SJCRH30 (cell line): ENCODE results near the gene SLC35D3. TPM values are rescaled to one million over a fixed set of nuclear protein-coding genes. Genes with fewer than 3 reads are reported as not detected.
"Not testable (repeated sequence)": the region's sequence is repeated elsewhere in the genome, so short reads cannot be mapped to it uniquely, and the experiment has no call there.

Experiments used
- DNase-seq, 2 experiments: peaks; one replicate each; pipeline ENCODE4 v3.0.0-alpha.2; 2015 to 2020
- H3K27ac ChIP-seq: fragments of 250-450 bp; sonication (Bioruptor Pico); 2 replicates; pipeline ENCODE4 v1.5.1; 2020; ENCODE audit warnings: mild to moderate bottlenecking, moderate library complexity
- H3K27me3 ChIP-seq: fragments of 250-450 bp; sonication (Bioruptor Pico); 2 replicates; pipeline ENCODE4 v1.5.1; 2020; ENCODE audit warnings: mild to moderate bottlenecking, moderate library complexity
- H3K36me3 ChIP-seq: fragments of 250-450 bp; sonication (Bioruptor Pico); 2 replicates; pipeline ENCODE4 v1.5.1; 2020; ENCODE audit warnings: mild to moderate bottlenecking, moderate library complexity
- H3K4me1 ChIP-seq: fragments of 250-450 bp; sonication (Bioruptor Pico); 2 replicates; pipeline ENCODE4 v1.5.1; 2020; ENCODE audit warnings: mild to moderate bottlenecking, moderate library complexity
- H3K4me3 ChIP-seq: fragments of 250-450 bp; sonication (Bioruptor Pico); 2 replicates; pipeline ENCODE4 v1.5.1; 2020; ENCODE audit warnings: mild to moderate bottlenecking, moderate library complexity
- H3K9me3 ChIP-seq: fragments of 250-450 bp; sonication (Bioruptor Pico); replicated peaks from 2 replicates; pipeline ENCODE4 v1.5.1; 2020; ENCODE audit warnings: mild to moderate bottlenecking, moderate library complexity
- total RNA-seq: library from RNA; depleted of rRNA; stranded (reverse); fragments of >200 nt; shearing (Covaris generic); gene quantifications from 2 replicates; pipeline ENCODE4 v1.2.3, GENCODE V29; 2014

The SLC35D3 gene
- total RNA-seq, 1 experiment from 2014 or later = 0.06 TPM

- H3K27ac ChIP-seq, H3K27me3 ChIP-seq, H3K4me3 ChIP-seq, H3K9me3 ChIP-seq, DNase-seq, H3K36me3 ChIP-seq, H3K4me1 ChIP-seq: not testable (repeated sequence)
These were observed 27.9 kb downstream of the SLC35D3 start for GRCh38 chr6:136949957-136950356.

GRCh38 chr6:136950436-136951126 lies 28.5 kb downstream of the SLC35D3 start:
- H3K27me3 ChIP-seq = no peaks in the 10 kb centered on the region
- no peaks in the 10 kb centered on the region for H3K9me3 ChIP-seq
- no peak overlapping the region for H3K27ac ChIP-seq
- DNase-seq = no peak
- H3K4me3 ChIP-seq = no peak overlapping the region
- H3K36me3 ChIP-seq = no peaks in the 10 kb centered on the region
- H3K4me1 ChIP-seq = peaks cover 9% of the 10 kb centered on the region

- Histone ChIP-seq H3K4me1 (peaks cover 17% of the 10 kb centered on the region), H3K36me3 (no peaks in the 10 kb centered on the region), H3K4me3 (peak overlapping the region; percentile 16; the same call in 1 of the 2 replicates), H3K27me3 (no peaks in the 10 kb centered on the region), H3K27ac (no peak overlapping the region), H3K9me3 (0 out of 2 replicates have a peak, but pooled peaks cover 3% of the 10 kb centered on the region)
- peak; percentile 31 to 64 for DNase-seq
These were observed 30.7 kb downstream of the SLC35D3 start for GRCh38 chr6:136952714-136953260.

- Histone ChIP-seq H3K27me3 (no peaks in the 10 kb centered on the region), H3K9me3 (0 out of 2 replicates have a peak, but pooled peaks cover 3% of the 10 kb centered on the region), H3K4me3 (no peak overlapping the region), H3K4me1 (peaks cover 17% of the 10 kb centered on the region), H3K27ac (no peak overlapping the region), H3K36me3 (no peaks in the 10 kb centered on the region)
- DNase-seq = no peak
These were observed 33.0 kb downstream of the SLC35D3 start for GRCh38 chr6:136955123-136955522.

GRCh38 chr6:136956590-136957544 lies 34.8 kb downstream of the SLC35D3 start:
- Histone ChIP-seq H3K27ac (peak overlapping the region; percentile 57), H3K4me3 (peak overlapping the region; percentile 28), H3K27me3 (no peaks in the 10 kb centered on the region), H3K36me3 (no peaks in the 10 kb centered on the region), H3K9me3 (0 out of 2 replicates have a peak, but pooled peaks cover 3% of the 10 kb centered on the region), H3K4me1 (peaks cover 20% of the 10 kb centered on the region)
- DNase-seq = peak; percentile 61 to 70

GRCh38 chr6:136958168-136958567 lies 36.1 kb downstream of the SLC35D3 start:
- Histone ChIP-seq H3K9me3 (0 out of 2 replicates have a peak, but pooled peaks cover 3% of the 10 kb centered on the region), H3K36me3 (no peaks in the 10 kb centered on the region), H3K27ac (no peak overlapping the region), H3K27me3 (no peaks in the 10 kb centered on the region), H3K4me1 (peaks cover 22% of the 10 kb centered on the region), H3K4me3 (no peak overlapping the region)
- DNase-seq = no peak

GRCh38 chr6:136959471-136959891 lies 37.4 kb downstream of the SLC35D3 start:
- H3K36me3 ChIP-seq = no peaks in the 10 kb centered on the region
- 0 out of 2 replicates have a peak, but pooled peaks cover 3% of the 10 kb centered on the region for H3K9me3 ChIP-seq
- H3K4me1 ChIP-seq = peaks cover 29% of the 10 kb centered on the region
- DNase-seq = no peak
- no peak overlapping the region for H3K27ac ChIP-seq
- H3K4me3 ChIP-seq = no peak overlapping the region
- no peaks in the 10 kb centered on the region for H3K27me3 ChIP-seq

GRCh38 chr6:136959935-136960334 lies 37.8 kb downstream of the SLC35D3 start:
- H3K27me3 ChIP-seq, H3K9me3 ChIP-seq, H3K27ac ChIP-seq, H3K4me3 ChIP-seq, H3K36me3 ChIP-seq, DNase-seq: not testable (repeated sequence)
- H3K4me1 ChIP-seq = peaks cover 29% of the 10 kb centered on the region

- H3K4me1 ChIP-seq = peaks cover 29% of the 10 kb centered on the region
These were observed 38.7 kb downstream of the SLC35D3 start for GRCh38 chr6:136960781-136961180.

GRCh38 chr6:136961848-136962247 lies 39.7 kb downstream of the SLC35D3 start:
- Histone ChIP-seq H3K27ac (peak overlapping the region; percentile 81), H3K9me3 (no peaks in the 10 kb centered on the region), H3K27me3 (no peaks in the 10 kb centered on the region), H3K4me1 (peaks cover 25% of the 10 kb centered on the region), H3K4me3 (no peak overlapping the region), H3K36me3 (no peaks in the 10 kb centered on the region)
- DNase-seq = peak in 1 of 2 experiments; percentile 32

More at GRCh38 chr6:136960781-136961180, 38.7 kb downstream of the SLC35D3 start:
- no peak overlapping the region for H3K27ac ChIP-seq
- no peaks in the 10 kb centered on the region for H3K27me3 ChIP-seq
- H3K36me3 ChIP-seq = no peaks in the 10 kb centered on the region
- no peak for DNase-seq
- no peak overlapping the region for H3K4me3 ChIP-seq
- 0 out of 2 replicates have a peak, but pooled peaks cover 1% of the 10 kb centered on the region for H3K9me3 ChIP-seq

- Histone ChIP-seq H3K36me3 (no peaks in the 10 kb centered on the region), H3K27ac (peak overlapping the region; percentile 81), H3K4me1 (peaks cover 22% of the 10 kb centered on the region), H3K9me3 (no peaks in the 10 kb centered on the region), H3K4me3 (no peak overlapping the region), H3K27me3 (no peaks in the 10 kb centered on the region)
- DNase-seq = peak; percentile 92 to 97
These were observed 40.6 kb downstream of the SLC35D3 start for GRCh38 chr6:136962661-136963060.

GRCh38 chr6:136963259-136963658 lies 41.2 kb downstream of the SLC35D3 start:
- Histone ChIP-seq H3K4me1 (peaks cover 22% of the 10 kb centered on the region), H3K36me3 (no peaks in the 10 kb centered on the region), H3K4me3 (no peak overlapping the region), H3K27ac (peak overlapping the region; percentile 81), H3K27me3 (no peaks in the 10 kb centered on the region), H3K9me3 (no peaks in the 10 kb centered on the region)
- peak in 1 of 2 experiments; percentile 22 for DNase-seq

- H3K4me3 ChIP-seq = no peak overlapping the region
- peaks cover 29% of the 10 kb centered on the region for H3K4me1 ChIP-seq
- H3K9me3 ChIP-seq = no peaks in the 10 kb centered on the region
- no peak for DNase-seq
- no peak overlapping the region for H3K27ac ChIP-seq
- no peaks in the 10 kb centered on the region for H3K27me3 ChIP-seq
- no peaks in the 10 kb centered on the region for H3K36me3 ChIP-seq
These were observed 42.3 kb downstream of the SLC35D3 start for GRCh38 chr6:136964398-136964797.

- Histone ChIP-seq H3K27ac (no peak overlapping the region), H3K4me1 (peaks cover 16% of the 10 kb centered on the region), H3K36me3 (no peaks in the 10 kb centered on the region), H3K4me3 (no peak overlapping the region), H3K27me3 (no peaks in the 10 kb centered on the region), H3K9me3 (no peaks in the 10 kb centered on the region)
- peak; percentile 69 to 86 for DNase-seq
These were observed 46.0 kb downstream of the SLC35D3 start for GRCh38 chr6:136967876-136968752.
